Stomach (tissue), 9 donors: ENCODE measurements around the gene NR0B1. TPM values are rescaled to one million over a fixed set of nuclear protein-coding genes. Genes with fewer than 3 reads are reported as not detected.

Experiments used
- DNase-seq, 2 donors: peaks; one replicate each; pipeline versions ENCODE4 v3.0.0 to v3.0.0-alpha.2; 2013 to 2019
- H3K27ac ChIP-seq, 5 donors: fragments of 200-600 bp in 4 of 5; sonication (generic) in 4 of 5; one replicate each; pipeline ENCODE4 v1.5.1; 2013 to 2019; ENCODE audit warnings: mild to moderate bottlenecking in 1 of 5, moderate library complexity in 1 of 5
- H3K27me3 ChIP-seq, 3 donors: fragments of 200-600 bp; sonication (generic); one replicate each; pipeline ENCODE4 v1.5.1; 2017 to 2019; ENCODE audit warnings: mixed run types in 1 of 3
- H3K36me3 ChIP-seq, 4 donors: fragments of 200-600 bp; sonication (generic); 1 replicate in 3 of 4; 2 replicates in 1 of 4; pipeline ENCODE4 v1.5.1; 2016 to 2019
- H3K4me1 ChIP-seq, 4 donors: fragments of 200-600 bp; sonication (generic); one replicate each; pipeline ENCODE4 v1.5.1; 2016 to 2019
- H3K4me3 ChIP-seq, 4 donors: fragments of 200-600 bp; sonication (generic) in 3 of 4; one replicate each; pipeline ENCODE4 v1.5.1; 2016 to 2019; ENCODE audit warnings: mild to moderate bottlenecking in 1 of 4
- H3K9me3 ChIP-seq, 4 donors: fragments of 200-600 bp; sonication (generic); one replicate each; pipeline ENCODE4 v1.5.1; 2016 to 2019
- EP300 ChIP-seq: sonication (generic); formaldehyde crosslinking; IDR thresholded peaks from one replicate; pipeline ENCODE4 v1.6.1; 2017; ENCODE audit warnings: antibody characterized with exemption
- POLR2A ChIP-seq, 4 donors: fragments of 450-650 bp; IDR thresholded peaks; one replicate each; pipeline ENCODE4 v1.6.1; 2016; ENCODE audit warnings: antibody characterized with exemption in 4 of 4, control low read depth in 2 of 4, mild to moderate bottlenecking in 1 of 4, moderate library complexity in 1 of 4
- POLR2AphosphoS5 ChIP-seq, 3 donors: sonication (generic); formaldehyde crosslinking; IDR thresholded peaks; one replicate each; pipeline ENCODE4 v1.6.1; 2016; ENCODE audit warnings: antibody characterized with exemption in 3 of 3
- WGBS, 5 donors: extraction: QIAGEN DNeasy Blood & Tissue Kit in 3 of 5; methylation state at CpG; one replicate each; pipeline versions ENCODE4 v1.1.5 to v1.1.7; 2013 to 2018; 5-methylcytosine and 5-hydroxymethylcytosine counted together
- intact Hi-C: fragments of 100-400 bp; cut with DNase I; formaldehyde crosslinking; loops from one replicate; pipeline ENCODE4 v1.15.1; 2023; ENCODE audit warnings: low total_unique reads
- polyA plus RNA-seq, 3 donors: library from polyadenylated mRNA; stranded (reverse); fragments of 200-250 nt; gene quantifications; one replicate each; pipeline ENCODE4 v1.2.3, GENCODE V29; 2013
- total RNA-seq, 5 donors: library from RNA; depleted of rRNA; stranded (reverse); fragments of >200 nt; gene quantifications; one replicate each; pipeline versions ENCODE4 v1.1.0 to v1.2.3, GENCODE V29; 2014 to 2016
- TF ChIP-seq, protein P1 (sequence below), 7 experiments: fragments of 450-650 bp in 4 of 7; fragments of 200-600 bp in 3 of 7; sonication (generic) in 3 of 7; IDR thresholded peaks; one replicate each; pipeline ENCODE4 v1.5.1; 2016 to 2019; ENCODE audit warnings: antibody characterized with exemption in 7 of 7, control low read depth in 2 of 7, mild to moderate bottlenecking in 1 of 7
- donor health status: healthy with polysubstance abuse.
- donor health status: Bipolar disorder and iron deficiency.
- donor health status: healthy.

Gene NR0B1
- total and polyA plus RNA-seq, 8 donors: 0.25 to 0.37 TPM; not detected in 6

- 18 to 32% (median 23%) methylated on average over 5 of the region's 5 CpGs for whole genome bisulfite sequencing, 5 donors
- DNase-seq: peak in 1 of 2 donors; percentile 16
- TF ChIP-seq EP300 (no peak), POLR2AphosphoS5 (IDR thresholded peaks at IDR 0.05) (no peak), POLR2A (IDR thresholded peaks at IDR 0.05) (no peak)
- TF ChIP-seq, protein P1, sequence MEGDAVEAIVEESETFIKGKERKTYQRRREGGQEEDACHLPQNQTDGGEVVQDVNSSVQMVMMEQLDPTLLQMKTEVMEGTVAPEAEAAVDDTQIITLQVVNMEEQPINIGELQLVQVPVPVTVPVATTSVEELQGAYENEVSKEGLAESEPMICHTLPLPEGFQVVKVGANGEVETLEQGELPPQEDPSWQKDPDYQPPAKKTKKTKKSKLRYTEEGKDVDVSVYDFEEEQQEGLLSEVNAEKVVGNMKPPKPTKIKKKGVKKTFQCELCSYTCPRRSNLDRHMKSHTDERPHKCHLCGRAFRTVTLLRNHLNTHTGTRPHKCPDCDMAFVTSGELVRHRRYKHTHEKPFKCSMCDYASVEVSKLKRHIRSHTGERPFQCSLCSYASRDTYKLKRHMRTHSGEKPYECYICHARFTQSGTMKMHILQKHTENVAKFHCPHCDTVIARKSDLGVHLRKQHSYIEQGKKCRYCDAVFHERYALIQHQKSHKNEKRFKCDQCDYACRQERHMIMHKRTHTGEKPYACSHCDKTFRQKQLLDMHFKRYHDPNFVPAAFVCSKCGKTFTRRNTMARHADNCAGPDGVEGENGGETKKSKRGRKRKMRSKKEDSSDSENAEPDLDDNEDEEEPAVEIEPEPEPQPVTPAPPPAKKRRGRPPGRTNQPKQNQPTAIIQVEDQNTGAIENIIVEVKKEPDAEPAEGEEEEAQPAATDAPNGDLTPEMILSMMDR (IDR thresholded peaks at IDR 0.05): no peak
- intact Hi-C loops: no loop called here
- H3K36me3 ChIP-seq: no peaks in the 10 kb centered on the region
- no peak overlapping the region for H3K27ac ChIP-seq
- no peak overlapping the region for H3K4me3 ChIP-seq
- peaks cover 0 to 15% (median 4%) of the 10 kb centered on the region in 3 donors for H3K27me3 ChIP-seq
- peaks cover 0 to 3% (median 0%) of the 10 kb centered on the region in 4 donors for H3K4me1 ChIP-seq
- no peaks in the 10 kb centered on the region for H3K9me3 ChIP-seq
Measured at GRCh38 chrX:30301963-30302362, 7.2 kb downstream of the NR0B1 start.

DNA sequence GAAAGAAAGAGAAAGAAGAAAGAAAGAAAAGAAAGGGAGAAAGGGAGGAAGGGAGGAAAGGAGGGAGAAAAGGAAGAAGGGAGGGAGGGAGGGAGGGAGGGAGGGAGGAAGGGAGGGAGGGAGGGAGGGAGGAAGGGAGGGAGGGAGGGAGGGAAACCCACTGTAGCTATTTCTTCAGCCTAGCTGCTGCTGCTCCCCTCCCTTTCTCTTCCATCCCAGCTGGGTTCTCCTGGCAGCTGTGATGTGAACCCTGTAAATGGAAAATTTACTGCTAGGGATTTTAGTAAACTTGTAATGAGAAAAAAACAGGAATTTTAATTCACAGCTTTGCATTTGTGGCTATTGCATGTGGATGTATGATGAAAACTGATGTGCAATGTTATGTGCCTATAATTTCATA, 8.0 kb downstream of the NR0B1 start:
- Histone ChIP-seq H3K36me3 (no peaks in the 10 kb centered on the region), H3K4me3 (no peak overlapping the region), H3K27me3 (peaks cover 0 to 8% (median 4%) of the 10 kb centered on the region in 3 donors), H3K9me3 (no peaks in the 10 kb centered on the region), H3K4me1 (peaks cover 0 to 3% (median 2%) of the 10 kb centered on the region in 4 donors), H3K27ac (no peak overlapping the region)
- no peak for DNase-seq
- intact Hi-C loops: no loop called here
- TF ChIP-seq, protein P1 (IDR thresholded peaks at IDR 0.05): no peak
- TF ChIP-seq POLR2A (IDR thresholded peaks at IDR 0.05) (no peak), EP300 (no peak), POLR2AphosphoS5 (IDR thresholded peaks at IDR 0.05) (no peak)

- TF ChIP-seq EP300: no peak
- TF ChIP-seq POLR2AphosphoS5 (IDR thresholded peaks at IDR 0.05): no peak
- TF ChIP-seq POLR2A (IDR thresholded peaks at IDR 0.05): no peak
- TF ChIP-seq, protein P1 (IDR thresholded peaks at IDR 0.05): no peak
- 24 to 48% (median 40%) methylated on average over 5 of the region's 5 CpGs for WGBS, 5 donors
- Histone ChIP-seq H3K4me3 (no peak overlapping the region), H3K27me3 (peaks cover 0 to 8% (median 0%) of the 10 kb centered on the region in 3 donors), H3K9me3 (no peaks in the 10 kb centered on the region), H3K4me1 (peaks cover 0 to 3% (median 0%) of the 10 kb centered on the region in 4 donors), H3K27ac (no peak overlapping the region), H3K36me3 (no peaks in the 10 kb centered on the region)
- peak in 1 of 2 donors; percentile 10 for DNase-seq
- intact Hi-C loops: no loop called here
Measured at GRCh38 chrX:30296408-30297254, 12.6 kb downstream of the NR0B1 start.

DNA sequence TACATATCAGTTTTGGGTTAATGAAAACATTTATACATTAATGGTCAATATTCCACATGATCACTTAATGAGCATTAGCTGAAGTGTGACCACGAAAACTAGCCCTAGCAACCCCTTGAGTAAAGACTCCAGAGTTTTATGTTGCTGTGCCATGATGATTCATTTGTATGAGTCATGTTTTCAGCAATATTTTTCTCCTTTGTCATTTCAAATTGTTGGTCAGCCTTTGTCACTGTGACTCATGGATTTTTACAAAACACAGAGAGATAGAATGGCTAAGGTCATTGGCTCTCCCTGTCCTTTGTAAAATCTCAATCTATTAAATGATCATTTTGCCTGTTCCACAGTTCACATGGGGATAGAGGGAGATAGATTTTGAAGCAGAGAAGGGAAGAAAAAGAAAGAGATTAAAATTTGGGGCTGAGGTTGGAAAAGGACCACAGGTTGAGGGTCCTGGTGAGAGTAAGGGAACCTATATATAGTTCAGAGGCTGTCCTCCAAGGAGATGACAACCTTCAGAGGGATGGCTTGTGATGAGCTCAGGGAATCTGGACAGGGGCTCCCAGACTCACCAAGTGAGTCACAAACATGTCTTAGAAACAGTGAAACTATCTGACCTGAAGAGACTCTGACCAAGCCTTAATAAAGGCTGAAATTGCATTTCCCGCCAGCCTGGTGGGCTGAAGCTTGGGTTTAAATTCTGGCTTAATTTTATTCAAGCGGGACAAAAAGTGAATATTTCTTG, 25.6 kb downstream of the NR0B1 start:
- H3K9me3 ChIP-seq: no peaks in the 10 kb centered on the region
- peak in 1 of 3 donors; percentile 10 for TF ChIP-seq POLR2AphosphoS5 (IDR thresholded peaks at IDR 0.05)
- TF ChIP-seq EP300: no peak
- 58 to 84% (median 65%) methylated on average over 3 of the region's 3 CpGs for WGBS, 5 donors
- intact Hi-C loops: no loop called here
- DNase-seq: peak in 1 of 2 donors; percentile 32
- H3K4me1 ChIP-seq: no peaks in the 10 kb centered on the region
- H3K27ac ChIP-seq: no peak overlapping the region
- H3K27me3 ChIP-seq: no peaks in the 10 kb centered on the region
- no peak overlapping the region for H3K4me3 ChIP-seq
- H3K36me3 ChIP-seq: no peaks in the 10 kb centered on the region
